D721Med (cell line): Measurements from ENCODE around the gene IP6K3.

Experiments used
- DNase-seq: peaks from one replicate; pipeline ENCODE4 v3.0.0; 2011; ENCODE audit warnings: low spot score; ENCODE audit not compliant: insufficient read length
- FAIRE-seq: peaks from 2 replicates; lab custom pipeline; 2011; peaks lifted over from hg19 to GRCh38; lab: Jason Lieb, UNC
- TF ChIP-seq, protein P1 (sequence below): IDR thresholded peaks from 2 replicates; pipeline ENCODE4 v1.5.1; 2012; ENCODE audit warnings: mild to moderate bottlenecking, control low read depth; ENCODE audit not compliant: insufficient read depth; ENCODE audit errors: missing control alignments

The IP6K3 gene

GRCh38 chr6:33684428-33684896 is 62.2 kb downstream of the IP6K3 start:
- no peak for DNase-seq
- FAIRE-seq = no peak
- TF ChIP-seq, protein P1, sequence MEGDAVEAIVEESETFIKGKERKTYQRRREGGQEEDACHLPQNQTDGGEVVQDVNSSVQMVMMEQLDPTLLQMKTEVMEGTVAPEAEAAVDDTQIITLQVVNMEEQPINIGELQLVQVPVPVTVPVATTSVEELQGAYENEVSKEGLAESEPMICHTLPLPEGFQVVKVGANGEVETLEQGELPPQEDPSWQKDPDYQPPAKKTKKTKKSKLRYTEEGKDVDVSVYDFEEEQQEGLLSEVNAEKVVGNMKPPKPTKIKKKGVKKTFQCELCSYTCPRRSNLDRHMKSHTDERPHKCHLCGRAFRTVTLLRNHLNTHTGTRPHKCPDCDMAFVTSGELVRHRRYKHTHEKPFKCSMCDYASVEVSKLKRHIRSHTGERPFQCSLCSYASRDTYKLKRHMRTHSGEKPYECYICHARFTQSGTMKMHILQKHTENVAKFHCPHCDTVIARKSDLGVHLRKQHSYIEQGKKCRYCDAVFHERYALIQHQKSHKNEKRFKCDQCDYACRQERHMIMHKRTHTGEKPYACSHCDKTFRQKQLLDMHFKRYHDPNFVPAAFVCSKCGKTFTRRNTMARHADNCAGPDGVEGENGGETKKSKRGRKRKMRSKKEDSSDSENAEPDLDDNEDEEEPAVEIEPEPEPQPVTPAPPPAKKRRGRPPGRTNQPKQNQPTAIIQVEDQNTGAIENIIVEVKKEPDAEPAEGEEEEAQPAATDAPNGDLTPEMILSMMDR = no peak

DNA sequence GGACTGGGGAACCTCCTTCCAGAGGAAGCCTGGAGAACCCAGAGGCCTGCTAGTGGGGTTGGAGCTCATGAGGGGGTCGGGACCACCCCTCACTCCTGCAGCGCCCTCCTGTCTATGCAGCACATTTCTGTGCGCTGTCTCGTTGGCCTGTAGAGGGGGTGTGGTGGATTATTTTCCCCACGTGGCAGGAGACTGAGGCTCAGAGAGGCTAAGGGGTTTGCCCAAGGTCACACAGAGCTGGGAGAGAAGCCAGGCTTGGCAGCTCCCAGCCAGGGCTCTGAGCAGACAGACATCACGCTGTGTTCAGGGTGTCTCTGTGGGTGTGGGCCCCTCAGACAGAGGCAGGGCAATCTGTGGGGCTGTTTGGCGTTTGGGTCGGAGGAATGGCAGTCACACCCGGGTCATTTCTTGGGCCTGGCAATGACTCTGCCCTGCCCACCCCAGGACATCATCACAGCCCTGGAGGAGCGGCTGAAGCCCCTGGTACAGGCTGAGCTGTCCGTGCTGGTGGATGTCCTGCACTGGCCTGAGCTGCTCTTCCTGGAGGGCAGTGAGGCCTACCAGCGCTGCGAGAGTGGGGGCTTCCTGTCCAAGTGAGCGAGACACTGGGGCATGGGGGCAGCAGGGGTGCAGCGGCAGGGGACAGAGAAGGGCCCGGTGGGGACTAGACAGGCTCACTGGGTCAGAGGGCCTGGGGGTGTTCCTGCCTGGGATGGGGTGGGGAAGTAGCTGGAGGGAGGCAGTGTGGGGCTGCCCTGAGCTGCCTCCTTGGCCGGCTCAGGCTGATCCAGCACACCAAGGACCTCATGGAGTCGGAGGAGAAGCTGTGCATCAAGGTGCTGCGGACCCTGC is 62.9 kb downstream of the IP6K3 start:
- DNase-seq (no peak), FAIRE-seq (no peak)
- TF ChIP-seq, protein P1 = no peak

DNA sequence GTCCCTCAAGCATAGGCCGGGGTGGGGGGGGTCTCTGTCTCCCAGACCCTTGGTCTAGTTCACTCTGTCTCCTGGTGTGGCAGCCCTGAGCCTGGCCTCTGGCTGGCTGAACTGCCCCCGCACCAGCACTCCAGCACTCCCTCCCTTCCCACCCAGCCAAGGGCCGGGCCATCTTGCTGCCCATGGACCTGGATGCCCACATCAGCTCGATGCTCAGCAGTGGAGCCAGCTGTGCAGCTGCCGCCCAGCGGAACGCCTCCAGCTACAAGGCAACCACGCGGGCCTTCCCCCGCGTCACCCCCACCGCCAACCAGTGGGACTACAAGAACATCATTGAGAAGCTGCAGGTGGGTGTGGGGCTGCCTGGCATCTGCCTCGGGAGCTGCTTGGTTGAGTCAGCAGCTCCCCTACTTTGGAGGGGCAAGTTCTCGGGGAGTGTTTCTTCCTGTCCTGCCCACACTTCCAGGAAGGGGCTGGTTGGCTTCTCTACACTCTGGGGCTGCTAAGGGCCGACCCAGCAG is 63.6 kb downstream of the IP6K3 start:
- TF ChIP-seq, protein P1 = no peak
- FAIRE-seq (no peak), DNase-seq (no peak)

GRCh38 chr6:33682341-33682740 is 64.4 kb downstream of the IP6K3 start:
- DNase-seq = no peak
- TF ChIP-seq, protein P1 = no peak
- FAIRE-seq = no peak

GRCh38 chr6:33679761-33680160 is 66.9 kb downstream of the IP6K3 start:
- DNase-seq = no peak
- no peak for FAIRE-seq
- TF ChIP-seq, protein P1 = no peak

- no peak for FAIRE-seq
- no peak for DNase-seq
- TF ChIP-seq, protein P1 = no peak
These were observed 67.7 kb downstream of the IP6K3 start for GRCh38 chr6:33678932-33679490.
